H1 (cell line): Measurements from ENCODE around the gene TRIM22. TPM values are rescaled to one million over a fixed set of nuclear protein-coding genes. Genes with fewer than 3 reads are reported as not detected.

ENCODE experiments used
- CTCF ChIA-PET: fragments of 300-600 bp; sonication (Branson Sonifier 250); formaldehyde crosslinking; loops from one replicate; lab custom pipeline; 2021; ENCODE audit not compliant: partially characterized antibody; lab: Charles Lee
- POLR2A ChIA-PET: fragments of 300-600 bp; sonication (Branson Sonifier 250); formaldehyde crosslinking; loops from one replicate; lab custom pipeline; 2021; ENCODE audit warnings: inconsistent platforms; ENCODE audit not compliant: partially characterized antibody; lab: Charles Lee
- DNase-seq, 2 experiments: peaks; one replicate each; pipeline versions ENCODE4 v3.0.0 to v3.0.0-alpha.2; 2010 to 2022; ENCODE audit warnings: low spot score in 2 of 2, low read depth in 1 of 2, mixed read lengths in 1 of 2
- FAIRE-seq: peaks from 2 replicates; lab custom pipeline; 2011; peaks lifted over from hg19 to GRCh38; lab: Jason Lieb, UNC
- H2AFZ ChIP-seq: 2 replicates; pipeline ENCODE4 v1.8.1; 2012; ENCODE audit warnings: low read length, inconsistent platforms
- H2AK5ac ChIP-seq: 2 replicates; pipeline ENCODE4 v1.6.1; 2013; ENCODE audit warnings: low read depth, low read length
- H2BK120ac ChIP-seq: replicated peaks from 2 replicates; pipeline ENCODE3; 2013; ENCODE audit warnings: low read depth, low read length, inconsistent platforms
- H2BK12ac ChIP-seq: 2 replicates; pipeline ENCODE4 v1.6.1; 2013; ENCODE audit warnings: low read depth, low read length
- H2BK15ac ChIP-seq: 2 replicates; pipeline ENCODE4 v1.6.1; 2013; ENCODE audit warnings: low read length
- H2BK20ac ChIP-seq: 2 replicates; pipeline ENCODE4 v1.6.1; 2013; ENCODE audit warnings: low read length
- H2BK5ac ChIP-seq: 2 replicates; pipeline ENCODE4 v1.6.1; 2013; ENCODE audit warnings: low read depth, low read length
- H3K14ac ChIP-seq: 2 replicates; pipeline ENCODE4 v1.6.1; 2013; ENCODE audit warnings: inconsistent platforms; ENCODE audit not compliant: insufficient read length
- H3K18ac ChIP-seq: 2 replicates; pipeline ENCODE4 v1.6.1; 2013; ENCODE audit warnings: low read length; ENCODE audit errors: extremely low read depth
- H3K23ac ChIP-seq: 2 replicates; pipeline ENCODE4 v1.6.1; 2013; ENCODE audit warnings: inconsistent platforms; ENCODE audit not compliant: insufficient read length
- H3K23me2 ChIP-seq: 2 replicates; pipeline ENCODE4 v1.6.1; 2013; ENCODE audit warnings: low read depth, low read length
- H3K27ac ChIP-seq: 2 replicates; pipeline ENCODE4 v1.6.1; 2011; ENCODE audit warnings: low read depth, low read length, inconsistent platforms
- H3K27me3 ChIP-seq, 4 experiments: replicated peaks in 1 of 4; 1 replicate in 1 of 4; 2 replicates in 3 of 4; pipeline versions ENCODE4 v1.6.1 to v1.8.1; 2011 to 2013; ENCODE audit warnings: low read length in 3 of 4, mild to moderate bottlenecking in 3 of 4, inconsistent platforms in 2 of 4, mixed read lengths in 2 of 4, moderate library complexity in 1 of 4; ENCODE audit not compliant: control insufficient read depth in 3 of 4, insufficient read depth in 3 of 4; ENCODE audit errors: extremely low read depth in 1 of 4
- H3K36me3 ChIP-seq, 4 experiments: 2 replicates each; pipeline versions ENCODE4 v1.6.1 to v1.8.1; 2011 to 2013; ENCODE audit warnings: mild to moderate bottlenecking in 4 of 4, low read length in 3 of 4, moderate library complexity in 2 of 4, control low read depth in 1 of 4, inconsistent platforms in 1 of 4; ENCODE audit not compliant: insufficient read depth in 4 of 4, control insufficient read depth in 2 of 4
- H3K4ac ChIP-seq: replicated peaks from 2 replicates; pipeline ENCODE3; 2013; ENCODE audit warnings: low read length, low read depth, mixed read lengths, inconsistent platforms; ENCODE audit not compliant: insufficient read length
- H3K4me1 ChIP-seq, 4 experiments: replicated peaks in 1 of 4; 1 replicate in 1 of 4; 2 replicates in 3 of 4; pipeline versions ENCODE4 v1.6.1 to v1.8.1; 2011 to 2013; ENCODE audit warnings: low read length in 3 of 4, inconsistent platforms in 2 of 4, mixed read lengths in 1 of 4; ENCODE audit not compliant: insufficient read depth in 4 of 4, control insufficient read depth in 3 of 4
- H3K4me2 ChIP-seq, 2 experiments: 2 replicates each; pipeline versions ENCODE4 v1.6.1 to v1.8.1; 2011 to 2013; ENCODE audit warnings: low read depth in 2 of 2, low read length in 2 of 2, control low read depth in 1 of 2, inconsistent platforms in 1 of 2, mild to moderate bottlenecking in 1 of 2; ENCODE audit not compliant: insufficient read depth in 1 of 2
- H3K4me3 ChIP-seq, 4 experiments: fragments of 200-600, 300-600 bp in 1 of 4; sonication (generic), shearing (Covaris generic), sonication (Bioruptor Twin) in 1 of 4; 2 replicates each; pipeline versions ENCODE4 v1.5.1 to v1.8.1; 2011 to 2016; ENCODE audit warnings: low read length in 4 of 4, low read depth in 3 of 4, control low read depth in 2 of 4, inconsistent platforms in 2 of 4, mild to moderate bottlenecking in 2 of 4, mixed read lengths in 1 of 4, moderate library complexity in 1 of 4; ENCODE audit not compliant: insufficient read depth in 2 of 4; ENCODE audit errors: extremely low read depth in 1 of 4
- H3K56ac ChIP-seq: replicated peaks from 2 replicates; pipeline ENCODE3; 2013; ENCODE audit warnings: low read depth, mild to moderate bottlenecking, mixed read lengths, low read length, inconsistent platforms; ENCODE audit not compliant: insufficient read length
- H3K79me1 ChIP-seq: 2 replicates; pipeline ENCODE4 v1.6.1; 2013; ENCODE audit warnings: low read depth, low read length, control low read depth
- H3K79me2 ChIP-seq, 2 experiments: 2 replicates each; pipeline versions ENCODE4 v1.6.1 to v1.8.1; 2012 to 2013; ENCODE audit warnings: low read length in 2 of 2, mild to moderate bottlenecking in 2 of 2, inconsistent platforms in 1 of 2; ENCODE audit not compliant: insufficient read depth in 2 of 2, control insufficient read depth in 1 of 2
- H3K9ac ChIP-seq, 4 experiments: replicated peaks in 1 of 4; 1 replicate in 1 of 4; 2 replicates in 3 of 4; pipeline versions ENCODE4 v1.6.1 to v1.8.1; 2011 to 2013; ENCODE audit warnings: low read depth in 3 of 4, low read length in 3 of 4, control low read depth in 2 of 4, mild to moderate bottlenecking in 2 of 4, moderate library complexity in 2 of 4, inconsistent platforms in 1 of 4; ENCODE audit errors: extremely low read depth in 1 of 4
- H3K9me3 ChIP-seq, 2 experiments: 2 replicates each; pipeline versions ENCODE4 v1.6.1 to v1.8.1; 2012 to 2013; ENCODE audit warnings: mild to moderate bottlenecking in 2 of 2, moderate library complexity in 2 of 2, control low read depth in 1 of 2, inconsistent platforms in 1 of 2, low read depth in 1 of 2, low read length in 1 of 2, mixed read lengths in 1 of 2; ENCODE audit not compliant: insufficient read depth in 2 of 2
- H4K20me1 ChIP-seq, 2 experiments: replicated peaks in 1 of 2; 2 replicates each; pipeline versions ENCODE3 to v1.8.1; 2011 to 2013; ENCODE audit warnings: inconsistent platforms in 2 of 2, low read length in 2 of 2, mild to moderate bottlenecking in 1 of 2; ENCODE audit not compliant: insufficient read depth in 2 of 2, control insufficient read depth in 1 of 2
- H4K5ac ChIP-seq: 2 replicates; pipeline ENCODE4 v1.6.1; 2013; ENCODE audit warnings: low read length, low read depth, mixed read lengths, inconsistent platforms; ENCODE audit not compliant: insufficient read length
- H4K8ac ChIP-seq: 2 replicates; pipeline ENCODE4 v1.8.0; 2013; ENCODE audit warnings: mild to moderate bottlenecking, moderate library complexity, low read length, inconsistent platforms; ENCODE audit not compliant: insufficient read depth; ENCODE audit errors: extremely low read depth
- H4K91ac ChIP-seq: replicated peaks from 2 replicates; pipeline ENCODE3; 2013; ENCODE audit warnings: low read length, mixed read lengths, inconsistent platforms; ENCODE audit not compliant: insufficient read length
- CHD2 ChIP-seq: IDR thresholded peaks from 2 replicates; pipeline ENCODE4 v1.6.1; 2012; ENCODE audit warnings: low read length, improper control_type of control experiment
- CREB1 ChIP-seq: IDR thresholded peaks from 2 replicates; pipeline ENCODE4 v1.6.1; 2012; ENCODE audit warnings: inconsistent platforms
- RNF2 ChIP-seq: fragments of 200-900, 300-1000 bp; sonication (generic); IDR thresholded peaks from 2 replicates; pipeline ENCODE4 v1.7.1; 2016; ENCODE audit warnings: borderline replicate concordance, low read depth, mild to moderate bottlenecking, antibody characterized with exemption, low read length; ENCODE audit not compliant: poor library complexity, severe bottlenecking; ENCODE audit errors: missing control alignments
- SP4 ChIP-seq: IDR thresholded peaks from 2 replicates; pipeline ENCODE4 v1.6.1; 2012; ENCODE audit warnings: low read length, inconsistent platforms
- WGBS, 2 experiments: shearing (Covaris generic) in 1 of 2; methylation state at CpG; one replicate each; pipeline versions ENCODE4 v1.1.6 to v1.1.7; 2013 to 2015; ENCODE audit warnings: low lambda C conversion rate in 2 of 2, mixed read lengths in 2 of 2, inconsistent platforms in 1 of 2, low coverage in 1 of 2, missing lambda C conversion rate in 1 of 2; ENCODE audit not compliant: insufficient replicate concordance in 2 of 2, insufficient coverage in 1 of 2, insufficient read length in 1 of 2; ENCODE audit errors: extremely low coverage in 1 of 2, missing lambda C conversion rate in 1 of 2; 5-methylcytosine and 5-hydroxymethylcytosine counted together
- polyA plus RNA-seq, 7 experiments: library from polyadenylated mRNA; depleted of rRNA in 3 of 7; stranded (reverse) in 5 of 7; unstranded in 2 of 7; fragments of >200 nt in 5 of 7; fragments of 200-250 nt in 2 of 7; gene quantifications; 1 replicate in 5 of 7; 2 replicates in 1 of 7; 4 replicates in 1 of 7; pipeline versions ENCODE4 v1.2.1 to v1.2.3, GENCODE V29; 2011 to 2013; ENCODE audit warnings: missing spikeins in 2 of 7, mixed read lengths in 2 of 7
- total RNA-seq: library from RNA; stranded (reverse); fragmentation: NEBNext Ultra II Directional; extraction: Animal tissue kit (Norgen Biotek cat#: 25700); gene quantifications from 2 replicates; pipeline ENCODE4 v1.2.1, GENCODE V29; 2021

TRIM22 gene
- total and polyA plus RNA-seq, 2 of the 8 experiments (the other 6 are each of a cell fraction or from before 2014, with no cell fraction given), result 56.0 to 82.7 TPM

- Histone ChIP-seq H2BK5ac (no peak overlapping the region), H2BK12ac (no peak overlapping the region), H3K4me2 (no peak overlapping the region), H3K36me3 (peaks cover 0 to 23% (median 8%) of the 10 kb centered on the region in 4 experiments; a peak in 4 of 8 replicates), H3K4ac (no peak overlapping the region), H2BK20ac (no peak overlapping the region), H3K79me1 (no peaks in the 10 kb centered on the region), H3K23me2 (no peaks in the 10 kb centered on the region), H3K4me1 (no peaks in the 10 kb centered on the region), H3K9me3 (no peaks in the 10 kb centered on the region), H4K5ac (no peak overlapping the region), H2AFZ (no peak overlapping the region), H2BK120ac (no peak overlapping the region), H3K56ac (no peak overlapping the region), H3K14ac (no peak overlapping the region), H3K27ac (no peak overlapping the region), H4K20me1 (no peaks in the 10 kb centered on the region), H3K18ac (no peak overlapping the region), H3K4me3 (no peak overlapping the region), H3K27me3 (no peaks in the 10 kb centered on the region), H2AK5ac (no peak overlapping the region), H3K23ac (no peak overlapping the region), H3K79me2 (no peaks in the 10 kb centered on the region), H3K9ac (no peak overlapping the region), H2BK15ac (no peak overlapping the region), H4K91ac (no peak overlapping the region), H4K8ac (no peak overlapping the region)
- ChIA-PET POLR2A (no interaction called here), CTCF (no interaction called here)
- TF ChIP-seq RNF2, result no peak
- no peak for TF ChIP-seq SP4
- TF ChIP-seq CREB1, result no peak
- TF ChIP-seq CHD2, result no peak
- WGBS, 2 experiments, result 96% methylated on average over 5 of the region's 5 CpGs; no CpG with 5 or more reads in 1 of the 2 experiments
- DNase-seq (no peak), FAIRE-seq (no peak)
Observed at GRCh38 chr11:5665746-5666401, 23.7 kb upstream of the TRIM22 start.
